Endothelial cell of umbilical vein (primary cell): ENCODE results near the gene WDR36. TPM values are rescaled to one million over a fixed set of nuclear protein-coding genes. Genes with fewer than 3 reads are reported as not detected.

ENCODE experiments used
- BruUV-seq: library from RNA; stranded (reverse); fragments of 400-500 nt; replicated peaks from 2 replicates; lab custom pipeline; 2021; lab: Mats Ljungman, UMichigan
- CTCF ChIA-PET: fragments of 300-600, 350-600 bp; sonication (Branson Sonifier 250); formaldehyde crosslinking; loops from one replicate; lab custom pipeline; 2021; ENCODE audit warnings: antibody characterized with exemption, inconsistent platforms; lab: Charles Lee
- POLR2A ChIA-PET: fragments of 300-600, 350-600 bp; sonication (Branson Sonifier 250); formaldehyde crosslinking; loops from one replicate; lab custom pipeline; 2021; ENCODE audit warnings: antibody characterized with exemption, inconsistent platforms; lab: Charles Lee
- DNase-seq: peaks from one replicate; pipeline ENCODE4 v3.0.0-alpha.2; 2011; ENCODE audit warnings: low read depth, low spot score
- FAIRE-seq: peaks from 2 replicates; lab custom pipeline; 2011; peaks lifted over from hg19 to GRCh38; lab: Jason Lieb, UNC
- H2AFZ ChIP-seq: 2 replicates; pipeline ENCODE4 v1.6.0; 2012; ENCODE audit warnings: low read depth, low read length, control low read depth, inconsistent platforms
- H3K27ac ChIP-seq: 2 replicates; pipeline ENCODE4 v1.5.1; 2011; ENCODE audit warnings: low read depth, mild to moderate bottlenecking, control low read depth, low read length, moderate library complexity; ENCODE audit not compliant: insufficient read depth
- H3K27me3 ChIP-seq, 2 experiments: 2 replicates each; pipeline versions ENCODE4 v1.6.0 to v1.6.1; 2011; ENCODE audit warnings: low read length in 2 of 2, mixed read lengths in 1 of 2; ENCODE audit not compliant: control insufficient read depth in 2 of 2, insufficient read depth in 2 of 2
- H3K36me3 ChIP-seq, 2 experiments: 2 replicates in 1 of 2; 3 replicates in 1 of 2; pipeline ENCODE4 v1.5.1; 2011; ENCODE audit warnings: low read length in 2 of 2, mild to moderate bottlenecking in 1 of 2, moderate library complexity in 1 of 2; ENCODE audit not compliant: control insufficient read depth in 2 of 2, insufficient read depth in 2 of 2; ENCODE audit errors: extremely low read depth in 1 of 2
- H3K4me1 ChIP-seq: 3 replicates; pipeline ENCODE4 v1.5.1; 2011; ENCODE audit warnings: mild to moderate bottlenecking, low read length; ENCODE audit not compliant: control insufficient read depth, insufficient read depth; ENCODE audit errors: extremely low read depth
- H3K4me2 ChIP-seq: 2 replicates; pipeline ENCODE4 v1.6.1; 2011; ENCODE audit warnings: low read length, control low read depth, mixed read lengths; ENCODE audit not compliant: insufficient read depth
- H3K4me3 ChIP-seq, 3 experiments: fragments of 200-600 bp in 1 of 3; sonication (generic), shearing (Covaris generic) in 1 of 3; replicated peaks in 1 of 3; 2 replicates each; pipeline ENCODE4 v1.5.1; 2011 to 2016; ENCODE audit warnings: control low read depth in 3 of 3, low read length in 3 of 3, mild to moderate bottlenecking in 2 of 3, inconsistent platforms in 1 of 3, low read depth in 1 of 3, moderate library complexity in 1 of 3; ENCODE audit not compliant: insufficient read depth in 1 of 3
- H3K79me2 ChIP-seq: 2 replicates; pipeline ENCODE4 v1.6.0; 2012; ENCODE audit warnings: low read length, inconsistent platforms; ENCODE audit not compliant: control insufficient read depth, insufficient read depth
- H3K9ac ChIP-seq: replicated peaks from 2 replicates; pipeline ENCODE3; 2011; ENCODE audit warnings: low read length, control low read depth; ENCODE audit not compliant: insufficient read depth; ENCODE audit errors: extremely low read depth
- H3K9me1 ChIP-seq: replicated peaks from 3 replicates; pipeline ENCODE4 v1.6.0; 2011; ENCODE audit warnings: mild to moderate bottlenecking, low read length; ENCODE audit not compliant: control insufficient read depth, insufficient read depth; ENCODE audit errors: extremely low read depth
- H3K9me3 ChIP-seq: replicated peaks from 2 replicates; pipeline ENCODE4 v1.5.1; 2012; ENCODE audit warnings: low read length, inconsistent platforms; ENCODE audit not compliant: control insufficient read depth, insufficient read depth
- H4K20me1 ChIP-seq: replicated peaks from 2 replicates; pipeline ENCODE3; 2011; ENCODE audit warnings: mild to moderate bottlenecking, low read length; ENCODE audit not compliant: control insufficient read depth, insufficient read depth; ENCODE audit errors: extremely low read depth
- FOS ChIP-seq: IDR thresholded peaks from 2 replicates; pipeline ENCODE4 v1.6.1; 2011; ENCODE audit warnings: mild to moderate bottlenecking, low read length, moderate library complexity, borderline replicate concordance; ENCODE audit not compliant: insufficient read depth
- GATA2 ChIP-seq: IDR thresholded peaks from 2 replicates; pipeline ENCODE4 v1.7.0; 2011; ENCODE audit warnings: low read depth, mild to moderate bottlenecking, moderate library complexity, mixed read lengths, low read length; ENCODE audit not compliant: insufficient read length, insufficient read depth
- JUN ChIP-seq: IDR thresholded peaks from 2 replicates; pipeline ENCODE4 v1.6.1; 2011; ENCODE audit warnings: borderline replicate concordance, low read depth; ENCODE audit not compliant: insufficient read length, insufficient read depth
- dilution Hi-C: fragments of 300-500 bp; cut with MboI; formaldehyde crosslinking; loops from one replicate; pipeline ENCODE4 v1.15.0; 2019; ENCODE audit warnings: low sequenced_read_pairs; ENCODE audit not compliant: extremely low pct_ligation_motif_present
- intact Hi-C: fragments of 100-400 bp; cut with micrococcal nuclease; formaldehyde crosslinking; loops from one replicate; pipeline ENCODE4 v1.10.0; 2022
- polyA plus RNA-seq, 4 experiments: library from polyadenylated mRNA; depleted of rRNA in 3 of 4; stranded (reverse) in 3 of 4; unstranded in 1 of 4; fragments of >200 nt; gene quantifications; 2 replicates each; pipeline versions ENCODE4 v1.2.1 to v1.2.3, GENCODE V29; 2011 to 2012; ENCODE audit warnings: missing spikeins in 1 of 4
- total RNA-seq: library from RNA; stranded (reverse); gene quantifications from 2 replicates; pipeline ENCODE4 v1.2.3, GENCODE V29; 2021
- TF ChIP-seq, protein P1 (sequence below), 2 donors: IDR thresholded peaks; 1 replicate in 1 of 2; 2 replicates in 1 of 2; pipeline ENCODE4 v1.5.1; 2011; ENCODE audit warnings: low read length in 2 of 2, mild to moderate bottlenecking in 2 of 2, moderate library complexity in 2 of 2, control low read depth in 1 of 2, inconsistent platforms in 1 of 2, low read depth in 1 of 2; ENCODE audit not compliant: insufficient read depth in 1 of 2; ENCODE audit errors: extremely low read depth in 1 of 2

Gene WDR36
- total and polyA plus RNA-seq, 2 donors (not counting 3 experiments of a cell fraction or from before 2014, with no cell fraction given): 10.6 to 30.2 TPM

DNA sequence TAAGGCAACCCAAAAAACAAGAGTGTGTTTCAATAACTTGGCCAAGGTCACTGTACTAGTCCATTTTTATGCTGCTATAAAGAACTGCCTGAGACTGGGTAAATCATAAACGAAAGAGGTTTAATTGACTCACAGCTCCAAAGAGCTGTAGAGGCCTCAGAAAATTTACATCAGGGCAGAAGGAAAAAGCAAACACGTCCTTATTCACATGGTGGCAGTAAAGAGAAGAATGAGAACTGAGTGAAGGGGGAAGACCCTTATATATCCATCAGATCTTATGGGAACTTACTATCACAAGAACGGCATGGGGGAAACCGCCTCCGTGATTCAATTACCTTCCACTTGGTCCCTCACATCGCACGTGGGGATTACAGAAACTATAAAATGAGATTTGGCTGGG is 67.7 kb downstream of the WDR36 start:
- no peaks in the 10 kb centered on the region for H3K27me3 ChIP-seq
- H4K20me1 ChIP-seq: no peaks in the 10 kb centered on the region
- no peak for DNase-seq
- H3K4me3 ChIP-seq: no peak overlapping the region
- no peak overlapping the region for H3K9ac ChIP-seq
- ChIA-PET POLR2A (no interaction called here), CTCF (interaction anchor here (1.2 to 5.5 kb wide), 2 partner anchors 119 to 987 kb away, joined by 3 to 62 read pairs; no protein-coding TSS in a partner anchor)
- TF ChIP-seq FOS (no peak), GATA2 (no peak), JUN (no peak)
- TF ChIP-seq, protein P1, sequence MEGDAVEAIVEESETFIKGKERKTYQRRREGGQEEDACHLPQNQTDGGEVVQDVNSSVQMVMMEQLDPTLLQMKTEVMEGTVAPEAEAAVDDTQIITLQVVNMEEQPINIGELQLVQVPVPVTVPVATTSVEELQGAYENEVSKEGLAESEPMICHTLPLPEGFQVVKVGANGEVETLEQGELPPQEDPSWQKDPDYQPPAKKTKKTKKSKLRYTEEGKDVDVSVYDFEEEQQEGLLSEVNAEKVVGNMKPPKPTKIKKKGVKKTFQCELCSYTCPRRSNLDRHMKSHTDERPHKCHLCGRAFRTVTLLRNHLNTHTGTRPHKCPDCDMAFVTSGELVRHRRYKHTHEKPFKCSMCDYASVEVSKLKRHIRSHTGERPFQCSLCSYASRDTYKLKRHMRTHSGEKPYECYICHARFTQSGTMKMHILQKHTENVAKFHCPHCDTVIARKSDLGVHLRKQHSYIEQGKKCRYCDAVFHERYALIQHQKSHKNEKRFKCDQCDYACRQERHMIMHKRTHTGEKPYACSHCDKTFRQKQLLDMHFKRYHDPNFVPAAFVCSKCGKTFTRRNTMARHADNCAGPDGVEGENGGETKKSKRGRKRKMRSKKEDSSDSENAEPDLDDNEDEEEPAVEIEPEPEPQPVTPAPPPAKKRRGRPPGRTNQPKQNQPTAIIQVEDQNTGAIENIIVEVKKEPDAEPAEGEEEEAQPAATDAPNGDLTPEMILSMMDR (IDR thresholded peaks at IDR 0.05; ENCODE audit: extremely low read depth in 1 of 2, insufficient read depth in 1 of 2, low read depth in 1 of 2, low read length in 2 of 2): no peak
- no peaks in the 10 kb centered on the region for H3K9me1 ChIP-seq
- H3K27ac ChIP-seq: no peak overlapping the region
- H3K4me2 ChIP-seq: no peak overlapping the region
- H3K4me1 ChIP-seq: no peaks in the 10 kb centered on the region
- no peaks in the 10 kb centered on the region for H3K9me3 ChIP-seq
- no peaks in the 10 kb centered on the region for H3K79me2 ChIP-seq
- intact Hi-C loops: loop anchor here (2.0 kb wide), 1 partner anchor 319 kb away; no protein-coding TSS in a partner anchor
- no TSS peak for BruUV-seq
- dilution Hi-C loops: no loop called here
- FAIRE-seq: no peak
- no peak overlapping the region for H2AFZ ChIP-seq
- H3K36me3 ChIP-seq: no peaks in the 10 kb centered on the region

DNA sequence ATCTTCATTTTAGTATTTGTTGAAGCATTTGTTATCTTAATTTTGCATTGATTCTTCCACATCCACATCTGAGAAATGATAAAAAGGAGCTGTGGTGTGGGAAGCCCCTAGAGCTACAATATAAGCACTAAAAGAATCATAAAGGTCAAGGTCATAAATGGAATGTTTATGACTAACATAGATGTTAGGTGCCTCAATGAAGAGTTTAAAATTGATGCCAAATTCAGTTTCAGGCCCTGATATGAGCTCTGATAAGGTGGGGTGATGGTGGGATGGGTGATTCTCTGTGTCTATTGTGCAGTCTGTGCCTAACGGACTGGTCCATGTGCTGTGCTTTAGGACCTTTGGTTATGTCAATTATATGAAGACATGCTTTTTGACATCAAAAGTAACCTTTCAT is 70.9 kb downstream of the WDR36 start:
- H3K4me3 ChIP-seq: no peak overlapping the region
- H3K9ac ChIP-seq: no peak overlapping the region
- dilution Hi-C loops (no loop called here), intact Hi-C loops (no loop called here)
- H2AFZ ChIP-seq: no peak overlapping the region
- DNase-seq (no peak), FAIRE-seq (no peak)
- H3K9me1 ChIP-seq: no peaks in the 10 kb centered on the region
- no peaks in the 10 kb centered on the region for H3K36me3 ChIP-seq
- no peak overlapping the region for H3K27ac ChIP-seq
- H3K79me2 ChIP-seq: no peaks in the 10 kb centered on the region
- peaks cover 0 to 4% of the 10 kb centered on the region in 2 experiments for H3K27me3 ChIP-seq
- no peaks in the 10 kb centered on the region for H3K9me3 ChIP-seq
- CTCF ChIA-PET: interaction anchor here (0.8 to 1.5 kb wide), 2 partner anchors 114 to 368 kb away, joined by 3 read pairs; no protein-coding TSS in a partner anchor
- peak; percentile 23 for TF ChIP-seq GATA2
- no peak for TF ChIP-seq FOS
- no peaks in the 10 kb centered on the region for H3K4me1 ChIP-seq
- no peak overlapping the region for H3K4me2 ChIP-seq
- H4K20me1 ChIP-seq: no peaks in the 10 kb centered on the region
- BruUV-seq: no TSS peak
- POLR2A ChIA-PET: no interaction called here
